Chondrocyte (in vitro differentiated cells): ENCODE measurements around the gene DXO. TPM values are rescaled to one million over a fixed set of nuclear protein-coding genes. Genes with fewer than 3 reads are reported as not detected.
A peak's percentile ranks its signal among the peaks of the same experiment; 100 is the strongest.

ENCODE experiments used
- DNase-seq: peaks from one replicate; pipeline ENCODE4 v3.0.0; 2021; ENCODE audit warnings: mixed read lengths, low spot score
- H3K27ac Mint-ChIP-seq: one replicate; pipeline ENCODE4 v1.8.0; 2021; ENCODE audit warnings: mild to moderate bottlenecking, moderate library complexity, mixed read lengths; ENCODE audit not compliant: unreplicated experiment
- H3K27me3 Mint-ChIP-seq: 2 replicates; pipeline ENCODE4 v1.8.0; 2021; ENCODE audit warnings: low read depth, mixed read lengths
- H3K36me3 Mint-ChIP-seq: 2 replicates; pipeline ENCODE4 v1.8.0; 2021; ENCODE audit warnings: low read depth, mixed read lengths
- H3K4me1 Mint-ChIP-seq: 2 replicates; pipeline ENCODE4 v1.8.0; 2021; ENCODE audit warnings: low read depth, mild to moderate bottlenecking, mixed read lengths
- H3K4me3 Mint-ChIP-seq: one replicate; pipeline ENCODE4 v1.8.0; 2021; ENCODE audit warnings: mild to moderate bottlenecking, moderate library complexity, mixed read lengths; ENCODE audit not compliant: unreplicated experiment
- H3K9me3 Mint-ChIP-seq: 2 replicates; pipeline ENCODE4 v1.8.0; 2021; ENCODE audit warnings: low read depth, mixed read lengths
- CTCF ChIP-seq: fragments of 200-600 bp; sonication (generic); IDR thresholded peaks from 2 replicates; pipeline ENCODE4 v1.5.0; 2021; ENCODE audit warnings: antibody characterized with exemption, mild to moderate bottlenecking, moderate library complexity
- total RNA-seq: library from RNA; stranded (reverse); gene quantifications from 3 replicates; pipeline ENCODE4 v1.2.1, GENCODE V29; 2021

Gene DXO
- total RNA-seq, 1 donor from 2014 or later: 25.9 TPM

GRCh38 chr6:31968326-31968725 is 3.6 kb downstream of the DXO start:
- Mint-ChIP-seq H3K27me3 (no peaks in the 10 kb centered on the region), H3K27ac (no peak overlapping the region), H3K9me3 (no peaks in the 10 kb centered on the region), H3K4me3 (no peak overlapping the region), H3K4me1 (peaks cover 31% of the 10 kb centered on the region), H3K36me3 (peaks cover 22% of the 10 kb centered on the region)
- no peak for DNase-seq
- TF ChIP-seq CTCF: no peak

- peaks cover 21% of the 10 kb centered on the region for H3K36me3 Mint-ChIP-seq
- H3K4me3 Mint-ChIP-seq: peak overlapping the region; percentile 10
- H3K27me3 Mint-ChIP-seq: no peaks in the 10 kb centered on the region
- peak; percentile 57 for DNase-seq
- peak overlapping the region; percentile 49 for H3K27ac Mint-ChIP-seq
- H3K9me3 Mint-ChIP-seq: no peaks in the 10 kb centered on the region
- H3K4me1 Mint-ChIP-seq: peaks cover 27% of the 10 kb centered on the region
- TF ChIP-seq CTCF: no peak
Observed at GRCh38 chr6:31967926-31968320, 4.0 kb downstream of the DXO start.

GRCh38 chr6:31966997-31967925 is 4.7 kb downstream of the DXO start:
- Mint-ChIP-seq H3K4me3 (no peak overlapping the region), H3K4me1 (peaks cover 23% of the 10 kb centered on the region), H3K9me3 (no peaks in the 10 kb centered on the region), H3K27me3 (no peaks in the 10 kb centered on the region), H3K27ac (peak overlapping the region; percentile 49), H3K36me3 (peaks cover 23% of the 10 kb centered on the region)
- DNase-seq: peak; percentile 53
- TF ChIP-seq CTCF: no peak

GRCh38 chr6:31966506-31966905 is 5.4 kb downstream of the DXO start:
- H3K27ac Mint-ChIP-seq: no peak overlapping the region
- H3K27me3 Mint-ChIP-seq: no peaks in the 10 kb centered on the region
- peak; percentile 55 for DNase-seq
- peaks cover 20% of the 10 kb centered on the region for H3K4me1 Mint-ChIP-seq
- H3K4me3 Mint-ChIP-seq: no peak overlapping the region
- H3K36me3 Mint-ChIP-seq: peaks cover 30% of the 10 kb centered on the region
- no peaks in the 10 kb centered on the region for H3K9me3 Mint-ChIP-seq
- TF ChIP-seq CTCF: no peak

- H3K36me3 Mint-ChIP-seq: peaks cover 32% of the 10 kb centered on the region
- no peak overlapping the region for H3K27ac Mint-ChIP-seq
- H3K4me1 Mint-ChIP-seq: peaks cover 13% of the 10 kb centered on the region
- H3K27me3 Mint-ChIP-seq: no peaks in the 10 kb centered on the region
- no peaks in the 10 kb centered on the region for H3K9me3 Mint-ChIP-seq
- peak; percentile 86 for DNase-seq
- no peak for TF ChIP-seq CTCF
- H3K4me3 Mint-ChIP-seq: no peak overlapping the region
Observed at GRCh38 chr6:31965700-31966099, 6.2 kb downstream of the DXO start.
